HepG2 (cell line): ENCODE measurements around the gene CEBPA. TPM values are rescaled to one million over a fixed set of nuclear protein-coding genes. Genes with fewer than 3 reads are reported as not detected.

ENCODE experiments used
- ARID3A ChIP-seq: IDR thresholded peaks from 2 replicates; pipeline ENCODE4 v1.6.1; 2012; ENCODE audit warnings: low read depth, low read length, improper control_type of control experiment
- BRD4 ChIP-seq: sonication (generic); formaldehyde crosslinking; IDR thresholded peaks from 2 replicates; pipeline ENCODE4 v1.4.0; 2020; ENCODE audit warnings: missing genetic modification reagents
- CBX1 ChIP-seq: IDR thresholded peaks from one replicate; pipeline ENCODE4 v1.6.1; 2016; ENCODE audit warnings: antibody characterized with exemption, low read depth
- CERS6 ChIP-seq: sonication (generic); formaldehyde crosslinking; IDR thresholded peaks from 2 replicates; pipeline ENCODE4 v1.5.0; 2020; ENCODE audit warnings: missing genetic modification reagents
- CREB3 ChIP-seq: sonication (generic); formaldehyde crosslinking; IDR thresholded peaks from 2 replicates; pipeline ENCODE4 v1.5.0; 2020; ENCODE audit warnings: missing genetic modification reagents
- ETV6 ChIP-seq: sonication (generic); formaldehyde crosslinking; conservative IDR thresholded peaks from 2 replicates; pipeline ENCODE4 v1.4.0; 2020; ENCODE audit warnings: missing genetic modification reagents
- GABPB1 ChIP-seq: IDR thresholded peaks from 2 replicates; pipeline ENCODE4 v1.6.1; 2016; ENCODE audit warnings: mild to moderate bottlenecking, missing genetic modification reagents, moderate library complexity, missing compliant biosample characterization
- GATA4 ChIP-seq: sonication (generic); IDR thresholded peaks from 2 replicates; pipeline ENCODE4 v1.6.1; 2016; ENCODE audit warnings: antibody characterized with exemption, low read depth, borderline replicate concordance
- JARID2 ChIP-seq: sonication (generic); formaldehyde crosslinking; IDR thresholded peaks from 2 replicates; pipeline ENCODE4 v1.8.1; 2023; ENCODE audit warnings: missing genetic modification reagents, inconsistent platforms; ENCODE audit not compliant: insufficient replicate concordance
- KDM5B ChIP-seq: sonication (generic); formaldehyde crosslinking; IDR thresholded peaks from 2 replicates; pipeline ENCODE4 v1.4.0; 2020; ENCODE audit warnings: missing genetic modification reagents, mild to moderate bottlenecking, borderline replicate concordance
- MXD1 ChIP-seq: sonication (generic); formaldehyde crosslinking; IDR thresholded peaks from 2 replicates; pipeline ENCODE4 v1.4.0; 2020; ENCODE audit warnings: mild to moderate bottlenecking, missing genetic modification reagents
- SETDB1 ChIP-seq: sonication (generic); formaldehyde crosslinking; IDR thresholded peaks from 2 replicates; pipeline ENCODE4 v1.5.1; 2020; ENCODE audit warnings: missing genetic modification reagents, mild to moderate bottlenecking, borderline replicate concordance
- SNAPC4 ChIP-seq: sonication (generic); formaldehyde crosslinking; IDR thresholded peaks from 2 replicates; pipeline ENCODE4 v1.4.0; 2020; ENCODE audit warnings: mild to moderate bottlenecking, missing genetic modification reagents
- SRSF9 ChIP-seq: fragments of 200-400 bp; formaldehyde crosslinking; IDR thresholded peaks from 2 replicates; pipeline ENCODE4 v1.6.1; 2018; ENCODE audit warnings: borderline replicate concordance, mild to moderate bottlenecking, low read depth, low read length; ENCODE audit not compliant: insufficient read depth, poor library complexity, severe bottlenecking
- ZFYVE20 ChIP-seq: sonication (generic); formaldehyde crosslinking; IDR thresholded peaks from 2 replicates; pipeline ENCODE4 v1.8.0; 2023; ENCODE audit warnings: low read depth, mild to moderate bottlenecking, moderate library complexity, missing genetic modification reagents, borderline replicate concordance
- ZMAT3 ChIP-seq: sonication (generic); formaldehyde crosslinking; conservative IDR thresholded peaks from 2 replicates; pipeline ENCODE4 v1.7.0; 2021; ENCODE audit warnings: missing genetic modification reagents
- ZNF660 ChIP-seq: sonication (generic); formaldehyde crosslinking; IDR thresholded peaks from 2 replicates; pipeline ENCODE4 v1.5.1; 2020; ENCODE audit warnings: mild to moderate bottlenecking, low read depth, missing genetic modification reagents, borderline replicate concordance
- ZNF691 ChIP-seq: sonication (generic); formaldehyde crosslinking; IDR thresholded peaks from 2 replicates; pipeline ENCODE4 v1.4.0; 2020; ENCODE audit warnings: missing genetic modification reagents, low read depth, mild to moderate bottlenecking, borderline replicate concordance
- polyA plus RNA-seq, 8 experiments: library from polyadenylated mRNA; depleted of rRNA in 3 of 8; stranded (reverse) in 7 of 8; unstranded in 1 of 8; fragments of >200 nt; fragmentation: Illumina TruSeq in 4 of 8; extraction: Trizol in 4 of 8; gene quantifications; 2 replicates each; pipeline versions ENCODE4 v1.2.1 to v1.2.3, GENCODE V29; 2011 to 2016; ENCODE audit warnings: low read depth in 4 of 8, missing spikeins in 1 of 8, mixed read lengths in 1 of 8; ENCODE audit not compliant: insufficient read depth in 1 of 8
- total RNA-seq, 5 experiments: library from RNA; depleted of rRNA; stranded (reverse); fragments of >200 nt; fragmentation: Illumina TruSeq; extraction: Trizol; gene quantifications; 2 replicates each; pipeline ENCODE4 v1.2.3, GENCODE V29; 2016; ENCODE audit warnings: low read depth in 1 of 5

The CEBPA gene
- total and polyA plus RNA-seq, 2 of the 13 experiments (the other 11 are each of a cell fraction or from before 2014, with no cell fraction given), result 24.8 to 103 TPM

GRCh38 chr19:33348301-33349010 is 46.1 kb upstream of the CEBPA start (continued):
- TF ChIP-seq SNAPC4 (CRISPR knock-in tag) (no peak), SRSF9 (no peak), BRD4 (no peak), ETV6 (CRISPR knock-in tag) (no peak), MXD1 (CRISPR knock-in tag) (no peak), CERS6 (no peak), ZNF660 (no peak), SETDB1 (no peak), GATA4 (no peak), CREB3 (CRISPR knock-in tag) (no peak), ZMAT3 (CRISPR knock-in tag) (no peak), ARID3A (no peak; the same call in 1 of the 2 replicates), CBX1 (no peak), JARID2 (CRISPR knock-in tag) (no peak), GABPB1 (peak; percentile 17; the same call in 1 of the 2 replicates), KDM5B (CRISPR knock-in tag) (no peak), ZNF691 (CRISPR knock-in tag) (no peak), ZFYVE20 (no peak)
